ENCODE data around the gene LRP10.

DNA sequence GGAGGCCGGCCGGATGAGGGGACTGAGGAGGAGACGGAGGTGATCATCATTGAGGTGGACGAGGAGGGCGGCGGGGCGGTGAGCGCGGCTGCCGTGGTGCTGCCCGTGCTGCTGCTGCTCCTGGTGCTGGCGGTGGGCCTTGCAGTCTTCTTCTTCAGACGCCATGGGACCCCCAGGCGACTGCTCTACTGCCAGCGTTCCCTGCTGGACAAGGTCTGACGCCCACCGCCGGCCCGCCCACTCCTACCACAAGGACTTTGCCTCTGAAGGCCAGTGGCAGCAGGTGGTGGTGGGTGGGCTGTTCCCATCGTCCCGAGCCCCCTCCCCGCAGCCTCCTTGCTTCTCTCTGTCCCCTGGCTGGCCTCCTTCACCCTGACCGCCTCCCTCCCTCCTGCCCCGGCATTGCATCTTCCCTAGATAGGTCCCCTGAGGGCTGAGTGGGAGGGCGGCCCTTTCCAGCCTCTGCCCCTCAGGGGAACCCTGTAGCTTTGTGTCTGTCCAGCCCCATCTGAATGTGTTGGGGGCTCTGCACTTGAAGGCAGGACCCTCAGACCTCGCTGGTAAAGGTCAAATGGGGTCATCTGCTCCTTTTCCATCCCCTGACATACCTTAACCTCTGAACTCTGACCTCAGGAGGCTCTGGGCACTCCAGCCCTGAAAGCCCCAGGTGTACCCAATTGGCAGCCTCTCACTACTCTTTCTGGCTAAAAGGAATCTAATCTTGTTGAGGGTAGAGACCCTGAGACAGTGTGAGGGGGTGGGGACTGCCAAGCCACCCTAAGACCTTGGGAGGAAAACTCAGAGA is 25.5 kb upstream of the LRP10 start:
- TF ChIP-seq EZH2 (IDR thresholded peaks at IDR 0.05; ENCODE audit: borderline replicate concordance), result no peak
- TF ChIP-seq CTCF (IDR thresholded peaks at IDR 0.05; ENCODE audit: poor library complexity), result no peak

Data from hepatocyte (in vitro differentiated cells).